Liver (tissue), 9 donors: ENCODE measurements around the gene ADGRV1. TPM values are rescaled to one million over a fixed set of nuclear protein-coding genes. Genes with fewer than 3 reads are reported as not detected.

ENCODE experiments used
- DNase-seq: peaks from one replicate; pipeline ENCODE4 v3.0.0-alpha.2; 2017; ENCODE audit warnings: low spot score
- H3K27ac ChIP-seq, 2 donors: one replicate each; pipeline ENCODE4 v1.7.0; 2013; ENCODE audit warnings: inconsistent platforms in 2 of 2, low read length in 2 of 2, control low read depth in 1 of 2, low read depth in 1 of 2, mild to moderate bottlenecking in 1 of 2
- H3K27me3 ChIP-seq, 4 donors: one replicate each; pipeline versions ENCODE4 v1.6.1 to v1.7.0; 2013; ENCODE audit warnings: low read length in 3 of 4, inconsistent platforms in 1 of 4, mild to moderate bottlenecking in 1 of 4, moderate library complexity in 1 of 4; ENCODE audit not compliant: control insufficient read depth in 4 of 4, insufficient read depth in 4 of 4
- H3K36me3 ChIP-seq, 4 donors: one replicate each; pipeline versions ENCODE4 v1.6.1 to v1.7.0; 2013; ENCODE audit warnings: low read length in 3 of 4, mild to moderate bottlenecking in 3 of 4, low read depth in 1 of 4, moderate library complexity in 1 of 4; ENCODE audit not compliant: control insufficient read depth in 4 of 4, insufficient read depth in 3 of 4
- H3K4me1 ChIP-seq, 4 donors: one replicate each; pipeline versions ENCODE4 v1.6.1 to v1.7.0; 2013; ENCODE audit warnings: low read length in 3 of 4, mild to moderate bottlenecking in 3 of 4, moderate library complexity in 1 of 4; ENCODE audit not compliant: control insufficient read depth in 4 of 4, insufficient read depth in 4 of 4
- H3K4me3 ChIP-seq, 3 donors: one replicate each; pipeline versions ENCODE4 v1.6.1 to v1.7.0; 2013; ENCODE audit warnings: low read length in 3 of 3, control low read depth in 1 of 3, low read depth in 1 of 3, mild to moderate bottlenecking in 1 of 3
- H3K9ac ChIP-seq, 2 donors: one replicate each; pipeline ENCODE4 v1.7.0; 2013; ENCODE audit warnings: low read length in 2 of 2, mild to moderate bottlenecking in 2 of 2, moderate library complexity in 2 of 2, control low read depth in 1 of 2, low read depth in 1 of 2
- H3K9me3 ChIP-seq, 4 donors: one replicate each; pipeline versions ENCODE4 v1.6.1 to v1.7.0; 2013; ENCODE audit warnings: low read length in 3 of 4; ENCODE audit not compliant: control insufficient read depth in 4 of 4
- EGR1 ChIP-seq, 2 donors: IDR thresholded peaks; 2 replicates each; pipeline ENCODE4 v1.6.1; 2016 to 2018; ENCODE audit warnings: antibody characterized with exemption in 2 of 2, low read depth in 2 of 2
- FOXA2 ChIP-seq: IDR thresholded peaks from 2 replicates; pipeline ENCODE4 v1.6.1; 2016; ENCODE audit warnings: antibody characterized with exemption
- JUND ChIP-seq, 2 donors: IDR thresholded peaks; 2 replicates each; pipeline ENCODE4 v1.6.1; 2016; ENCODE audit warnings: antibody characterized with exemption in 2 of 2
- MAX ChIP-seq: IDR thresholded peaks from 2 replicates; pipeline ENCODE4 v1.6.1; 2016; ENCODE audit warnings: antibody characterized with exemption
- RAD21 ChIP-seq, 2 donors: IDR thresholded peaks; 2 replicates each; pipeline ENCODE4 v1.6.1; 2016; ENCODE audit warnings: antibody characterized with exemption in 2 of 2, mild to moderate bottlenecking in 2 of 2
- TAF1 ChIP-seq: conservative IDR thresholded peaks from 2 replicates; pipeline ENCODE4 v1.6.1; 2016; ENCODE audit warnings: antibody characterized with exemption, mild to moderate bottlenecking
- ZBTB33 ChIP-seq: IDR thresholded peaks from 2 replicates; pipeline ENCODE4 v1.6.1; 2016; ENCODE audit warnings: antibody characterized with exemption
- WGBS: extraction: QIAGEN DNeasy Blood & Tissue Kit; methylation state at CpG from one replicate; pipeline ENCODE4 v1.1.7; 2013; 5-methylcytosine and 5-hydroxymethylcytosine counted together
- polyA plus RNA-seq, 2 donors: library from polyadenylated mRNA; stranded (reverse) in 1 of 2; unstranded in 1 of 2; fragments of 200-250 nt in 1 of 2; fragments of >200 nt in 1 of 2; fragmentation: Nextera tagmentation in 1 of 2; extraction: Ambion mirVana in 1 of 2; gene quantifications; one replicate each; pipeline versions ENCODE4 v1.2.1 to v1.2.3, GENCODE V29; 2013 to 2015
- total RNA-seq, 2 donors: library from RNA; depleted of rRNA; stranded (reverse); fragments of >200 nt; gene quantifications; one replicate each; pipeline ENCODE4 v1.2.3, GENCODE V29; 2014
- TF ChIP-seq, protein P1 (sequence below): IDR thresholded peaks from 2 replicates; pipeline ENCODE4 v1.6.1; 2016; ENCODE audit warnings: antibody characterized with exemption, mild to moderate bottlenecking
- donor health status: healthy.
- donor health status: healthy.
- donor health status: healthy.
- donor health status: healthy.
- donor health status: healthy.

The ADGRV1 gene
- total and polyA plus RNA-seq, 4 donors: 5.1 to 15.5 (median 9.6) TPM

- no peak for TF ChIP-seq ZBTB33
- no peak for TF ChIP-seq MAX
- WGBS: 93% methylated on average over 3 of the region's 3 CpGs
Measured at GRCh38 chr5:90881626-90882150, 323.1 kb downstream of the ADGRV1 start.

GRCh38 chr5:90882448-90882847, 323.9 kb downstream of the ADGRV1 start:
- Histone ChIP-seq H3K9me3 (no peaks in the 10 kb centered on the region), H3K27me3 (no peaks in the 10 kb centered on the region), H3K36me3 (no peaks in the 10 kb centered on the region), H3K4me3 (no peak overlapping the region), H3K9ac (no peak overlapping the region), H3K4me1 (peaks cover 0 to 19% (median 5%) of the 10 kb centered on the region in 4 donors), H3K27ac (no peak overlapping the region)
- TF ChIP-seq JUND (IDR thresholded peaks at IDR 0.05) (no peak), ZBTB33 (no peak), TAF1 (no peak), RAD21 (IDR thresholded peaks at IDR 0.05) (no peak)
- TF ChIP-seq, protein P1, sequence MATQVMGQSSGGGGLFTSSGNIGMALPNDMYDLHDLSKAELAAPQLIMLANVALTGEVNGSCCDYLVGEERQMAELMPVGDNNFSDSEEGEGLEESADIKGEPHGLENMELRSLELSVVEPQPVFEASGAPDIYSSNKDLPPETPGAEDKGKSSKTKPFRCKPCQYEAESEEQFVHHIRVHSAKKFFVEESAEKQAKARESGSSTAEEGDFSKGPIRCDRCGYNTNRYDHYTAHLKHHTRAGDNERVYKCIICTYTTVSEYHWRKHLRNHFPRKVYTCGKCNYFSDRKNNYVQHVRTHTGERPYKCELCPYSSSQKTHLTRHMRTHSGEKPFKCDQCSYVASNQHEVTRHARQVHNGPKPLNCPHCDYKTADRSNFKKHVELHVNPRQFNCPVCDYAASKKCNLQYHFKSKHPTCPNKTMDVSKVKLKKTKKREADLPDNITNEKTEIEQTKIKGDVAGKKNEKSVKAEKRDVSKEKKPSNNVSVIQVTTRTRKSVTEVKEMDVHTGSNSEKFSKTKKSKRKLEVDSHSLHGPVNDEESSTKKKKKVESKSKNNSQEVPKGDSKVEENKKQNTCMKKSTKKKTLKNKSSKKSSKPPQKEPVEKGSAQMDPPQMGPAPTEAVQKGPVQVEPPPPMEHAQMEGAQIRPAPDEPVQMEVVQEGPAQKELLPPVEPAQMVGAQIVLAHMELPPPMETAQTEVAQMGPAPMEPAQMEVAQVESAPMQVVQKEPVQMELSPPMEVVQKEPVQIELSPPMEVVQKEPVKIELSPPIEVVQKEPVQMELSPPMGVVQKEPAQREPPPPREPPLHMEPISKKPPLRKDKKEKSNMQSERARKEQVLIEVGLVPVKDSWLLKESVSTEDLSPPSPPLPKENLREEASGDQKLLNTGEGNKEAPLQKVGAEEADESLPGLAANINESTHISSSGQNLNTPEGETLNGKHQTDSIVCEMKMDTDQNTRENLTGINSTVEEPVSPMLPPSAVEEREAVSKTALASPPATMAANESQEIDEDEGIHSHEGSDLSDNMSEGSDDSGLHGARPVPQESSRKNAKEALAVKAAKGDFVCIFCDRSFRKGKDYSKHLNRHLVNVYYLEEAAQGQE: no peak
- DNase-seq: no peak
- 91% methylated on average over 2 of the region's 2 CpGs for WGBS

More at GRCh38 chr5:90881626-90882150, 323.1 kb downstream of the ADGRV1 start:
- no peaks in the 10 kb centered on the region for H3K27me3 ChIP-seq
- no peaks in the 10 kb centered on the region for H3K36me3 ChIP-seq
- H3K27ac ChIP-seq: no peak overlapping the region
- no peaks in the 10 kb centered on the region for H3K9me3 ChIP-seq
- no peak overlapping the region for H3K4me3 ChIP-seq
- peaks cover 0 to 22% (median 12%) of the 10 kb centered on the region in 4 donors for H3K4me1 ChIP-seq
- DNase-seq: no peak
- no peak overlapping the region for H3K9ac ChIP-seq

DNA sequence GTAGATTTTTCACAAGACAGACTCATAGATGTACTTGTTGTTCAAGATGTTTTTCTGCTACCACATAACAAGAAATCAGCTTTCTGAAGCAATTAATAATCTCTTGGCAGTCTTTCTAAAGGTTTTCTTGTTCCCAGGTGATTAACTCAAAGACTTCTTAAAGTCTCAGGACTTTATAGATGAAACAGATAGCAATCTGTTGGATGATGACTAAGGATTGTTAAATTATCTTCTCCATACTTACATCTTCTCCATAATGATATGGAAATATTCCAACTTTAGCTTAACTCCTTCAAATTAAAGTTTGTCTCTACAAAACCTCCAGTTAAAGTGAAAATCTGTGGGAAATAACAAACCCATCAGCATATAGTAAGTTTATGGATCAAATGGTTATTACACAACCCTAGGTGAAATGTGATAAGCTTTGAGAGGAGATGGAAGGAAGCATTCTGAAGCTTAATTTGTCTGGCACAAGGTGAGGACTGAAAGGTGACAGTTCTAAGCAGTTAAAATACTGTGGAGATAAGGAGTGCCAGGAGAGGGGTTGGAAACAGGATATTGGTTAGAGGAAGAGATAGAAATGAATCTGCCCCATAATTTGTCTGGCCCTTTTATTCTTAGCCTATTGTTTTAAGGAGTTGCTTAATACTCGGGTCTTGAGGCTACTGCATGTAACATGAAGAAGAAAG, 326.7 kb downstream of the ADGRV1 start:
- no peaks in the 10 kb centered on the region for H3K9me3 ChIP-seq
- H3K27me3 ChIP-seq: no peaks in the 10 kb centered on the region
- H3K27ac ChIP-seq: no peak overlapping the region
- WGBS: 77% methylated on average over 1 of the region's 1 CpG
- TF ChIP-seq FOXA2 (no peak), EGR1 (IDR thresholded peaks at IDR 0.05; ENCODE audit: low read depth in 2 of 2) (no peak)
- H3K36me3 ChIP-seq: no peaks in the 10 kb centered on the region
- H3K9ac ChIP-seq: no peak overlapping the region
- DNase-seq: no peak
- H3K4me3 ChIP-seq: no peak overlapping the region
- H3K4me1 ChIP-seq: peaks cover 2 to 24% (median 6%) of the 10 kb centered on the region in 4 donors
